HL-60/S4 treated with retinoic acid at 250 ng/mL for 4 days and 3 days (cell line): Measurements from ENCODE around the gene RNU11.
"Not testable (repeated sequence)": the region's sequence is repeated elsewhere in the genome, so short reads cannot be mapped to it uniquely, and the experiment has no call there.

Experiments
- in situ Hi-C: fragments of 300-500 bp; cut with MboI; formaldehyde crosslinking; loops from 2 replicates; pipeline ENCODE4 v1.7.0; 2022; ENCODE audit warnings: low sequenced_read_pairs

Gene RNU11

GRCh38 chr1:28656335-28656734 is 7.9 kb downstream of the RNU11 start:
- in situ Hi-C loops, result no loop called here

GRCh38 chr1:28663871-28664470 is 15.6 kb downstream of the RNU11 start:
- in situ Hi-C loops, result no loop called here

GRCh38 chr1:28666806-28667205 is 18.4 kb downstream of the RNU11 start:
- in situ Hi-C loops, result no loop called here

GRCh38 chr1:28668191-28668955 is 20.0 kb downstream of the RNU11 start, which contains the start of gene GMEB1:
Gene GMEB1 (plus strand): TSS chr1:28668784. CDS start chr1:28683613, 14,829 bp downstream.
- in situ Hi-C loops, result no loop called here

- in situ Hi-C loops, result no loop called here
Observed at GRCh38 chr1:28668956-28669723, 20.7 kb downstream of the RNU11 start.

GRCh38 chr1:28671254-28671780 is 22.9 kb downstream of the RNU11 start:
- in situ Hi-C loops, result no loop called here

GRCh38 chr1:28672971-28673370 is 24.6 kb downstream of the RNU11 start:
- in situ Hi-C loops, result not testable (repeated sequence)

GRCh38 chr1:28675924-28676257 is 27.5 kb downstream of the RNU11 start:
- in situ Hi-C loops, result no loop called here

GRCh38 chr1:28680151-28680550 is 31.8 kb downstream of the RNU11 start:
- in situ Hi-C loops, result no loop called here

- in situ Hi-C loops, result no loop called here
Observed at GRCh38 chr1:28682840-28683239, 34.4 kb downstream of the RNU11 start.

- in situ Hi-C loops, result no loop called here
Observed at GRCh38 chr1:28684937-28685336, 36.5 kb downstream of the RNU11 start.

- in situ Hi-C loops, result loop anchor here (10.0 kb wide), 1 partner anchor 57 kb away; no protein-coding TSS in a partner anchor
Observed at GRCh38 chr1:28691627-28692026, 43.2 kb downstream of the RNU11 start.
